Measurements from ENCODE around the gene DDX49. TPM values are rescaled to one million over a fixed set of nuclear protein-coding genes. Genes with fewer than 3 reads are reported as not detected.

DDX49 gene
- polyA plus RNA-seq, 1 of the 3 experiments (the other 2 are of a cell fraction): 86.8 TPM

GRCh38 chr19:18878858-18879578, 40.5 kb upstream of the DDX49 start (continued):
- TF ChIP-seq, protein P1, sequence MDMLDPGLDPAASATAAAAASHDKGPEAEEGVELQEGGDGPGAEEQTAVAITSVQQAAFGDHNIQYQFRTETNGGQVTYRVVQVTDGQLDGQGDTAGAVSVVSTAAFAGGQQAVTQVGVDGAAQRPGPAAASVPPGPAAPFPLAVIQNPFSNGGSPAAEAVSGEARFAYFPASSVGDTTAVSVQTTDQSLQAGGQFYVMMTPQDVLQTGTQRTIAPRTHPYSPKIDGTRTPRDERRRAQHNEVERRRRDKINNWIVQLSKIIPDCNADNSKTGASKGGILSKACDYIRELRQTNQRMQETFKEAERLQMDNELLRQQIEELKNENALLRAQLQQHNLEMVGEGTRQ (IDR thresholded peaks at IDR 0.05; ENCODE audit: borderline replicate concordance, low read depth, low read length): no peak

GRCh38 chr19:18879579-18880373, 39.7 kb upstream of the DDX49 start:
- Histone ChIP-seq H2AFZ (ENCODE audit: low read depth) (no peak overlapping the region), H3K9ac (no peak overlapping the region), H3K79me2 (ENCODE audit: insufficient read depth) (no peaks in the 10 kb centered on the region), H3K36me3 (replicated peaks in 1 of 2; ENCODE audit: control insufficient read depth in 1 of 2, insufficient read depth in 2 of 2, low read length in 1 of 2) (peaks cover 0 to 3% of the 10 kb centered on the region in 2 experiments), H3K27ac (ENCODE audit: low read depth in 2 of 2, low read length in 1 of 2) (no peak overlapping the region), H3K9me3 (no peaks in the 10 kb centered on the region; the same call in 1 of the 2 replicates), H3K4me2 (no peak overlapping the region), H4K20me1 (ENCODE audit: insufficient read depth) (no peaks in the 10 kb centered on the region), H3K4me1 (ENCODE audit: control insufficient read depth in 1 of 2, insufficient read depth in 2 of 2, low read depth in 1 of 2, low read length in 1 of 2) (no peaks in the 10 kb centered on the region), H3K9me2 (no peaks in the 10 kb centered on the region), H3F3A (replicated peaks; ENCODE audit: insufficient read depth) (peaks cover 4% of the 10 kb centered on the region), H3K4me3 (ENCODE audit: low read depth in 2 of 2, low read length in 1 of 2) (no peak overlapping the region), H3K27me3 (ENCODE audit: insufficient read depth) (no peaks in the 10 kb centered on the region)
- ChIA-PET CTCF (interaction anchor here (0.7 to 5.0 kb wide), 6 partner anchors 13 to 291 kb away, joined by 3 to 23 read pairs (median 4); partner anchors contain the start of genes CERS1 and REX1BD), POLR2A (no interaction called here)
- peak; percentile 88 for DNase-seq
- TF ChIP-seq GABPA (IDR thresholded peaks at IDR 0.05; ENCODE audit: low read depth) (no peak), MXI1 (IDR thresholded peaks at IDR 0.05; ENCODE audit: low read depth, low read length) (no peak), SMC3 (IDR thresholded peaks at IDR 0.05; ENCODE audit: low read depth, low read length) (no peak), RXRA (IDR thresholded peaks at IDR 0.05; ENCODE audit: borderline replicate concordance, low read depth) (no peak), USF1 (IDR thresholded peaks at IDR 0.05; ENCODE audit: borderline replicate concordance, low read depth) (no peak), NRF1 (IDR thresholded peaks at IDR 0.05; ENCODE audit: low read depth, low read length) (no peak), FOXM1 (IDR thresholded peaks at IDR 0.05; ENCODE audit: low read depth) (no peak), RCOR1 (IDR thresholded peaks at IDR 0.05; ENCODE audit: low read length) (no peak), CHD2 (IDR thresholded peaks at IDR 0.05; ENCODE audit: low read length, partially characterized antibody) (no peak), TAF1 (IDR thresholded peaks at IDR 0.05; ENCODE audit: borderline replicate concordance, low read depth, low read length) (no peak), FOSL2 (IDR thresholded peaks at IDR 0.05; ENCODE audit: borderline replicate concordance, low read depth) (no peak), JUND (IDR thresholded peaks at IDR 0.05) (no peak), EZH2phosphoT487 (IDR thresholded peaks at IDR 0.05; ENCODE audit: borderline replicate concordance, low read depth) (no peak), RFX5 (IDR thresholded peaks at IDR 0.05; ENCODE audit: low read length) (no peak), FOXJ3 (CRISPR knock-in tag; IDR thresholded peaks at IDR 0.05) (no peak), EP300 (IDR thresholded peaks at IDR 0.05; ENCODE audit: borderline replicate concordance in 1 of 2, low read depth in 1 of 2, low read length in 1 of 2) (no peak), IRF3 (IDR thresholded peaks at IDR 0.05; ENCODE audit: low read depth, low read length) (no peak), YY1 (IDR thresholded peaks at IDR 0.05; ENCODE audit: low read depth) (no peak)
- 66% methylated on average over 11 of the region's 13 CpGs for WGBS (ENCODE audit: low lambda C conversion rate)
